ENCODE measurements around the gene JAKMIP1. TPM values are rescaled to one million over a fixed set of nuclear protein-coding genes. Genes with fewer than 3 reads are reported as not detected.
"Not testable (repeated sequence)": the region's sequence is repeated elsewhere in the genome, so short reads cannot be mapped to it uniquely, and the experiment has no call there.

JAKMIP1 gene
- total RNA-seq, 4 donors from 2014 or later, result 1.2 to 6.6 TPM; not detected in 2

- Histone ChIP-seq H3K4me1 (no peaks in the 10 kb centered on the region), H3K27ac (no peak overlapping the region), H3K27me3 (no peaks in the 10 kb centered on the region), H3K4me3 (no peak overlapping the region), H3K36me3 (no peaks in the 10 kb centered on the region), H3K9me3 (no peaks in the 10 kb centered on the region)
- no peak for TF ChIP-seq CTCF (IDR thresholded peaks at IDR 0.05)
- TF ChIP-seq POLR2A (IDR thresholded peaks at IDR 0.05), result no peak
- DNase-seq, result no peak
These were observed 56.7 kb downstream of the JAKMIP1 start for GRCh38 chr4:6143603-6144181.

GRCh38 chr4:6142935-6143602, 57.3 kb downstream of the JAKMIP1 start:
- H3K27ac ChIP-seq, result no peak overlapping the region
- H3K4me1 ChIP-seq, result no peaks in the 10 kb centered on the region
- TF ChIP-seq POLR2A (IDR thresholded peaks at IDR 0.05), result no peak
- TF ChIP-seq CTCF (IDR thresholded peaks at IDR 0.05), result no peak
- no peak for DNase-seq
- no peaks in the 10 kb centered on the region for H3K27me3 ChIP-seq
- H3K9me3 ChIP-seq, result no peaks in the 10 kb centered on the region
- H3K36me3 ChIP-seq, result no peaks in the 10 kb centered on the region
- H3K4me3 ChIP-seq, result no peak overlapping the region

GRCh38 chr4:6142511-6142910, 57.8 kb downstream of the JAKMIP1 start:
- TF ChIP-seq CTCF (IDR thresholded peaks at IDR 0.05) (no peak), POLR2A (IDR thresholded peaks at IDR 0.05) (no peak)
- Histone ChIP-seq H3K27ac (no peak overlapping the region), H3K36me3 (no peaks in the 10 kb centered on the region), H3K4me3 (no peak overlapping the region), H3K4me1 (no peaks in the 10 kb centered on the region), H3K27me3 (no peaks in the 10 kb centered on the region), H3K9me3 (no peaks in the 10 kb centered on the region)
- DNase-seq, result no peak

- no peak for DNase-seq
- no peaks in the 10 kb centered on the region for H3K36me3 ChIP-seq
- H3K4me1 ChIP-seq, result no peaks in the 10 kb centered on the region
- no peaks in the 10 kb centered on the region for H3K27me3 ChIP-seq
- TF ChIP-seq CTCF (IDR thresholded peaks at IDR 0.05) (no peak), POLR2A (IDR thresholded peaks at IDR 0.05) (no peak)
- no peak overlapping the region for H3K4me3 ChIP-seq
- H3K9me3 ChIP-seq, result no peaks in the 10 kb centered on the region
- H3K27ac ChIP-seq, result no peak overlapping the region
These were observed 58.8 kb downstream of the JAKMIP1 start for GRCh38 chr4:6141554-6141953.

- not testable (repeated sequence) for H3K4me3 ChIP-seq, H3K27me3 ChIP-seq, H3K4me1 ChIP-seq, H3K27ac ChIP-seq, H3K36me3 ChIP-seq, H3K9me3 ChIP-seq, DNase-seq
These were observed 59.3 kb downstream of the JAKMIP1 start for GRCh38 chr4:6141021-6141420.

GRCh38 chr4:6137747-6138135, 62.6 kb downstream of the JAKMIP1 start:
- Histone ChIP-seq H3K4me3 (no peak overlapping the region), H3K36me3 (no peaks in the 10 kb centered on the region), H3K4me1 (no peaks in the 10 kb centered on the region), H3K27ac (no peak overlapping the region), H3K27me3 (no peaks in the 10 kb centered on the region), H3K9me3 (no peaks in the 10 kb centered on the region)
- no peak for DNase-seq
- TF ChIP-seq CTCF (IDR thresholded peaks at IDR 0.05) (no peak), POLR2A (IDR thresholded peaks at IDR 0.05) (no peak)
